ENCODE results near the gene SUGCT.

Gene SUGCT

DNA sequence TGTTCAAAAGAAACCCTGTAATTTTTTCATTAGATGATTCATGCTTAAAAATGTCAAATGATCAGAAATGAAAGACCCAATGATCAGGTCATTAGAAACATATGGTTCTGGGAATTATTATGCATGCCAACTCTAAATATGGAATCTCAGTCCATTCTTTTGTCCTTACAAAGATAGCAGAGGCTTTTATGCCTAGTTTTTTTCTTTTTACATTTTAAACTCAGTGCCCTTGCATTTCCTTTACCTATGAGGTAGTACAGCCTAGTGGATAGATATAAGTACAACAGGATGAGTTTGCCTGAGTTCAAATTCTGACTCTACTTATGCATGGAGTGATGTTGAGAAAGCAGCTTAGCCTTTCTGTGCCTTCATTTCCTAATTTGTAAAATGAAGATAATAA is 392.9 kb downstream of the SUGCT start:
- Mint-ChIP-seq H3K4me1 (ENCODE audit: low read depth) (no peaks in the 10 kb centered on the region), H3K27ac (no peak overlapping the region), H3K36me3 (ENCODE audit: low read depth) (no peaks in the 10 kb centered on the region), H3K4me3 (no peak overlapping the region), H3K9me3 (no peaks in the 10 kb centered on the region), H3K27me3 (ENCODE audit: low read depth) (no peaks in the 10 kb centered on the region)
- no peak for DNase-seq (ENCODE audit: low spot score)

DNA sequence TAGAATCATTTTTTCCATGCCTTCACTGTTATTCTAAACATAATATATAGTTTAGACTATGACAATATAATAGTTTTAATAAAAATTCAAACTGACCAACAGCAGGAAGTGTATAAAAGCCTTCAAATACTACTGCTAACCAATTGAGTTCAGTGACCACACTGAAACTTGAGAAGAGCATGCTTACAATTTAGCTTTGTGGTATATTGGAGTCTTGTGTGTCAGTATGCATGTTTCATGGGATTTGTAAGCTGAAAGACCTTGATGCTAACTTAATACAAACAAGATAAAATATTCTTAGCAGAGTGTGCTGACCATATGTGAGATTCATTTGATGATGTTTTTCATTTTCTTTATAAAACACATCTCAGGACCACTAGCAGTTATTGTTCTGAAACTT is 395.5 kb downstream of the SUGCT start:
- no peak overlapping the region for H3K4me3 Mint-ChIP-seq
- no peaks in the 10 kb centered on the region for H3K9me3 Mint-ChIP-seq
- DNase-seq (ENCODE audit: low spot score) = no peak
- H3K4me1 Mint-ChIP-seq (ENCODE audit: low read depth) = no peaks in the 10 kb centered on the region
- no peaks in the 10 kb centered on the region for H3K27me3 Mint-ChIP-seq (ENCODE audit: low read depth)
- no peak overlapping the region for H3K27ac Mint-ChIP-seq
- no peaks in the 10 kb centered on the region for H3K36me3 Mint-ChIP-seq (ENCODE audit: low read depth)

DNA sequence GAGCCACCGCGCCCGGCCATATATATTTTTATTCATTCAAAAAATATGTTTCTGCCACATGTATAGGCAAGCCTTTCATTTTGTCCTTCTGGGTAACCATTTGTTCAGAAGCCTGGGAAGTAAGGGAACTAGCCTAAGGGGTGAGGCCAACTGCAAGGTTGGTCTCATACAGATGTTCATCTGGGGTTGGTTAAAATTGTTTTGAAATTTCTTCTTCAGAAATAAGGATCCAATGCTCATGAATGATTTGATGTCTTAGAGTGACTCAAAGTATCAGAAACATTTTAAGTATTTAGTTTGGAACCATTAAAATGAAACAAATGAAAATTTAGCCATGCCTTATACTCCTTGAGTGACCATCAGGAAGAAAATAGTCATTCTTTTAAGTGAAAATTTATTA is 397.2 kb downstream of the SUGCT start:
- no peaks in the 10 kb centered on the region for H3K27me3 Mint-ChIP-seq (ENCODE audit: low read depth)
- no peak for DNase-seq (ENCODE audit: low spot score)
- no peaks in the 10 kb centered on the region for H3K36me3 Mint-ChIP-seq (ENCODE audit: low read depth)
- H3K4me3 Mint-ChIP-seq = no peak overlapping the region
- no peak overlapping the region for H3K27ac Mint-ChIP-seq
- no peaks in the 10 kb centered on the region for H3K4me1 Mint-ChIP-seq (ENCODE audit: low read depth)
- no peaks in the 10 kb centered on the region for H3K9me3 Mint-ChIP-seq

DNA sequence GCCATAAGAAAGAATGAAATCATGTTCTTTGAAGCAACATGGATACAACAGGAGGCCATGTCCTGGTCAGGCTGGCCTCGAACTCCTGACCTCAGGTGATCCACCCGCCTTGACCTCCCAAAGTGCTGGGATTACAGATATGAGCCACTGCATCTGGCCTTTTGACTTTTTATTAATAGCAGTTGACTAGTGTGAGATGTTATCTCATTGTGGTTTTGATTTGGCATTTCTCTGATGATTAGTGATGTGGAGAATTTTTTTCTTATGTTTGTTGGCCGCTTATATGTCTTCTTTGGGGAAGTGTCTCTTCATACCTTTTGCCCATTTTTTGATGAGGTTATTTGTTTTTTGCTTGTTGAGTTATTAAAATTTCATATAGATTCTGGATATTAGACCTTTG is 400.9 kb downstream of the SUGCT start:
- no peak overlapping the region for H3K4me3 Mint-ChIP-seq
- no peaks in the 10 kb centered on the region for H3K27me3 Mint-ChIP-seq (ENCODE audit: low read depth)
- H3K9me3 Mint-ChIP-seq = no peaks in the 10 kb centered on the region
- H3K36me3 Mint-ChIP-seq (ENCODE audit: low read depth) = no peaks in the 10 kb centered on the region
- H3K4me1 Mint-ChIP-seq (ENCODE audit: low read depth) = no peaks in the 10 kb centered on the region
- DNase-seq (ENCODE audit: low spot score) = no peak
- no peak overlapping the region for H3K27ac Mint-ChIP-seq

DNA sequence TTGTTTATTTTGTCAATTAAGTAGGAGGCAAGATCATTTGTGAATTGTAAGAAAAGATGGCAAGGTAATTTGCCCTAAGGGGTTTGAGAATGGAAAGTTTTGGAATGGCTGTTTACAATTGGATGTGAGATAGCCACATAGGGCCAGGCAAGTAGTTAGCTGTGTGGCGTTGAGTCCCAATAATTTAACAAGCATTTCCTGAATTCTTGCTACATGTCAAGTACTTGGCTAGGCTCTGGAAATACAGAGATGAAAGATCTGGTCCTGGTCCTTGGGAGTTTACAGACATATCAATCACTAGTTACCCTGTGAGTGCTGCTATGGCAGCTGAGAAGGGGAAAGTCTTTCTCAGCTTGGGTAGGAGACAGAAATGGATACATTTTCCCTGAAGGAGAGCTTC is 401.6 kb downstream of the SUGCT start:
- Mint-ChIP-seq H3K9me3 (no peaks in the 10 kb centered on the region), H3K36me3 (ENCODE audit: low read depth) (no peaks in the 10 kb centered on the region), H3K27me3 (ENCODE audit: low read depth) (no peaks in the 10 kb centered on the region), H3K27ac (no peak overlapping the region), H3K4me3 (no peak overlapping the region), H3K4me1 (ENCODE audit: low read depth) (no peaks in the 10 kb centered on the region)
- DNase-seq (ENCODE audit: low spot score) = no peak

DNA sequence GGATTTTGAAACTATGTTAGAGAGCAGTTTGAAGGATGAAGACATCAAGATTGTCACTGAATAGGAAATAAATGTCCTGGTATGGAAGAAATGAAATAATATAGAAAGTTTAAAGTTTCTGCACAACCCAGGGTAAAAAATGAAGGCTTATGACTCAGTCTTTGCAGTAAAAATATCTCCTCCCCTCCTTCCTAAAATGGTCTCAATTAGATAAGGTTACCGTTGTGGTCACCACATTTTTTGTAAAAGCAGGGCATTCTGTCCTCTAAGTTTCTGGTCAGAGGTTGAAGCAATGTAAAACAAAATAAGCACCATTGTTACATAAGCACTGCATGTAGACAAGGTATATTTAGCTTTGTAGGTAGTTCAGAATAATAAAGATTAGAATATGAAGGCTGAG is 403.5 kb downstream of the SUGCT start:
- no peak for DNase-seq (ENCODE audit: low spot score)
- H3K9me3 Mint-ChIP-seq = no peaks in the 10 kb centered on the region
- H3K27ac Mint-ChIP-seq = no peak overlapping the region
- H3K4me3 Mint-ChIP-seq = no peak overlapping the region
- H3K36me3 Mint-ChIP-seq (ENCODE audit: low read depth) = no peaks in the 10 kb centered on the region
- peaks cover 3% of the 10 kb centered on the region for H3K27me3 Mint-ChIP-seq (ENCODE audit: low read depth)
- no peaks in the 10 kb centered on the region for H3K4me1 Mint-ChIP-seq (ENCODE audit: low read depth)

DNA sequence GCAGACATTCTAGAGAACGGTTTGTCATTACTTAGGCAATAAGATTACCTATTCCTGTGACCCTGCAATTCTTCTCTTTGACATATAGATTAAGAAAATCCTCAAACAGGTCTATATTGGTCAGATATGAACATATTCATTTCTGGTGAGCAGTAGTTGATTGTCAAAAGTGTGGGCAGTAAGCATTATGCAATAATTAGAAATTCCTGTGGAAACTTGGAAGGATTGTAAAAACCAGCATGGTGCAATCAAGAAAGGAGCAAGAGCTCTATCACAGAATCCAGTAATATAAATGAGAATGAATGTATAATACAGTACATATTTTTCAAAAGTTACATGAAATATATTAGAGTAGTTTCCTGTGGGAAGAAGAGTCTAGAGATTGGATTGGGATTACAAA is 406.5 kb downstream of the SUGCT start:
- no peaks in the 10 kb centered on the region for H3K36me3 Mint-ChIP-seq (ENCODE audit: low read depth)
- no peaks in the 10 kb centered on the region for H3K4me1 Mint-ChIP-seq (ENCODE audit: low read depth)

DNA sequence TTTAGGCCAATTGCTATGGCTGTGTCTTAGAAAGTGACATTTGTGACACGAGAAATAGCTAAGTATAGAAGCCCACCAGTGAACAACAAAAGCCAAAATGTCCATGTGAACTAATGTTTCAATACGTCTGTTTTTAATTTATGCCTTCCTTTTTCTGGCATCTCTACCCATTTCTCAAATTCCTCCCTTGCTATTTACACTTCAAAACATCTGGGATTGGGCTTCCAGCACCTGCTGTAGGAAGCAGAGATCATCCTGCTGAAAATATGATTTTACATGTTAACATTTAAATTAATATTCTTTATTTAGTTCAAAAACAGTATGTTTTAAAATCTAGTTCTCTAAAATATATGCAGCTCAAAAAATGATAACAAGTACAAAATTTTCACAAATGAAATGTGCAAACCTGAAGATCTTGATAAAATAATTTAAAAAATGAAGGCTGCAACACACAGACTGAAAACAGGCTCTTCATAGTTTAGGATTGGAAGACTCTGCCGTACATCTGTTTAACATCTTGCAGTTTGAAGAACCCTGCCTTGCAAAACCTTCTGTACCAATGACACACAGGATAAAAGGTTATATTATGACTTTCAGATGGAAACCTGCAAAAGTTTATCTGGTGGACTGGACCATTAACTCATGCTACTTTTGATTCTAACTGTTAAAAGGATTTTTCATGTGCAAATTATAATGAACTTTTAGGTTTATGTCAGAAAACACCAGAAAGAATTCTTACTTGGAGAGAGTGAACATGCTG is 408.4 kb downstream of the SUGCT start:
- Mint-ChIP-seq H3K36me3 (ENCODE audit: low read depth) (no peaks in the 10 kb centered on the region), H3K27ac (no peak overlapping the region), H3K27me3 (ENCODE audit: low read depth) (peaks cover 3% of the 10 kb centered on the region), H3K4me3 (no peak overlapping the region), H3K9me3 (no peaks in the 10 kb centered on the region), H3K4me1 (ENCODE audit: low read depth) (no peaks in the 10 kb centered on the region)
- no peak for DNase-seq (ENCODE audit: low spot score)

More for the DNA sequence above, 406.5 kb downstream of the SUGCT start:
- H3K9me3 Mint-ChIP-seq = no peaks in the 10 kb centered on the region
- peaks cover 3% of the 10 kb centered on the region for H3K27me3 Mint-ChIP-seq (ENCODE audit: low read depth)
- H3K4me3 Mint-ChIP-seq = no peak overlapping the region
- DNase-seq (ENCODE audit: low spot score) = no peak
- H3K27ac Mint-ChIP-seq = no peak overlapping the region

DNA sequence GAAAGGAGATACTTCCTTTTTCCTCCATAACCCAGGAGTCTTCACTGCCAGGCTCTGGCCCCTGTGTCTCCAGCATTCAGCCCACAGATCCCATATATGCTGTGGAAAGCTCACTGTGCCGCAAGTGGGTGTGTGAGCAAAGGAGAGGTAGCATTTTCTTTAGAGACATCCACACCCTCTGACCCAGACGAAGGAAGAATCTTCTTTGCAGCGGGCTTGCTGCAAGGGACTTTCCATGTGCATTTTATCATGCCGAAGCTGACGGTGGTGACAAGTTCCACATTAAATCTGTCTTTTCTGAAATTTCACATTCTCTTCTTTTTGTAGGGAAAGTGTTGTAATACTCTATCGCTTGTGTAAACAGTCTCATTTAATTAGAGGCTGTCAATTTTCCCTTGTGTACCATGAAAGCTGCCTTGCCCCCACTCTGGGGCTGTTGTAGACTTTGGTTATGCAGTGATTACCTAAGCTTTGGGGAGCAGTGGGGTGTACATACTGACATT is 409.5 kb downstream of the SUGCT start:
- Mint-ChIP-seq H3K27ac (no peak overlapping the region), H3K27me3 (ENCODE audit: low read depth) (peaks cover 3% of the 10 kb centered on the region), H3K4me1 (ENCODE audit: low read depth) (no peaks in the 10 kb centered on the region), H3K36me3 (ENCODE audit: low read depth) (no peaks in the 10 kb centered on the region), H3K4me3 (no peak overlapping the region), H3K9me3 (no peaks in the 10 kb centered on the region)
- DNase-seq (ENCODE audit: low spot score) = no peak

DNA sequence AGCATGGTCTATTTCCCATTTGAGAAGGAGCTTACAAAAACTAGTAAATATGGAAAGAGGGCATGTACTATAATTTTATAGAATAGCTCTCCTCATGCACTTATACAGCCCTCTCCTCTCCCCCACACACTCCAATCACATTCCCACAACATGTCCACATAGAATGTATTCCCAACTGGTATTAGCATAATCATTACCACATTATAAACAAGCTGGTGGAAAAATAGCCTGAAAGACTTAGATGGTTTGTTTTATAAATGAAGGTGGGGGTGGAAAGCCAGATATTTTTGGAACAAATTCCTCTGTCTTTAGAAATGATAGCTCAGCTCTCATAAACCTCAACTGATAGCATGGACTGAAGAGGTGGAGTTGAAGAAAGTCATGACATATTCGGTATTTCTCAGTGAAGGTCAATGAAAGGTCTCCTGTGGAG is 410.1 kb downstream of the SUGCT start:
- no peak overlapping the region for H3K4me3 Mint-ChIP-seq
- no peak for DNase-seq (ENCODE audit: low spot score)
- no peaks in the 10 kb centered on the region for H3K4me1 Mint-ChIP-seq (ENCODE audit: low read depth)
- no peaks in the 10 kb centered on the region for H3K9me3 Mint-ChIP-seq
- no peak overlapping the region for H3K27ac Mint-ChIP-seq
- peaks cover 3% of the 10 kb centered on the region for H3K27me3 Mint-ChIP-seq (ENCODE audit: low read depth)
- no peaks in the 10 kb centered on the region for H3K36me3 Mint-ChIP-seq (ENCODE audit: low read depth)

DNA sequence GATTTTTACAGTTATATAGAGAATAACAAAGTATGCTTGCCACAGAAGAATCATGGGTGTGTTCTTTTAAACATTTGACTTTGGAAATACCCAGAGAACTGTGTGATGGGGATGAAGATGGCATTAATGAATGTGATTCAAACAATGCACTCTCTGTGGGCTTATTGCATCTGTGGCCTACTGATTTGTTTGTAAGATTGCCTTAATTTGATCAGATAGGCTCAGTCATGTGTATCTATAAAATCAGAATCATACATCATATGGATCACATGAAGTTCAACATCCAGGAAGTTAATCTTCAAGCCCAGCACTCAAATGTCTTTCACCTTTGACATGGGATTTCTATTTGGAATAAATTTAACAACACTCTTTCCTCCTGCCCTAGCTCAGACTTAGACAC is 410.9 kb downstream of the SUGCT start:
- no peak for DNase-seq (ENCODE audit: low spot score)
- no peaks in the 10 kb centered on the region for H3K36me3 Mint-ChIP-seq (ENCODE audit: low read depth)
- no peak overlapping the region for H3K4me3 Mint-ChIP-seq
- no peak overlapping the region for H3K27ac Mint-ChIP-seq
- no peaks in the 10 kb centered on the region for H3K4me1 Mint-ChIP-seq (ENCODE audit: low read depth)
- H3K9me3 Mint-ChIP-seq = no peaks in the 10 kb centered on the region
- peaks cover 3% of the 10 kb centered on the region for H3K27me3 Mint-ChIP-seq (ENCODE audit: low read depth)

DNA sequence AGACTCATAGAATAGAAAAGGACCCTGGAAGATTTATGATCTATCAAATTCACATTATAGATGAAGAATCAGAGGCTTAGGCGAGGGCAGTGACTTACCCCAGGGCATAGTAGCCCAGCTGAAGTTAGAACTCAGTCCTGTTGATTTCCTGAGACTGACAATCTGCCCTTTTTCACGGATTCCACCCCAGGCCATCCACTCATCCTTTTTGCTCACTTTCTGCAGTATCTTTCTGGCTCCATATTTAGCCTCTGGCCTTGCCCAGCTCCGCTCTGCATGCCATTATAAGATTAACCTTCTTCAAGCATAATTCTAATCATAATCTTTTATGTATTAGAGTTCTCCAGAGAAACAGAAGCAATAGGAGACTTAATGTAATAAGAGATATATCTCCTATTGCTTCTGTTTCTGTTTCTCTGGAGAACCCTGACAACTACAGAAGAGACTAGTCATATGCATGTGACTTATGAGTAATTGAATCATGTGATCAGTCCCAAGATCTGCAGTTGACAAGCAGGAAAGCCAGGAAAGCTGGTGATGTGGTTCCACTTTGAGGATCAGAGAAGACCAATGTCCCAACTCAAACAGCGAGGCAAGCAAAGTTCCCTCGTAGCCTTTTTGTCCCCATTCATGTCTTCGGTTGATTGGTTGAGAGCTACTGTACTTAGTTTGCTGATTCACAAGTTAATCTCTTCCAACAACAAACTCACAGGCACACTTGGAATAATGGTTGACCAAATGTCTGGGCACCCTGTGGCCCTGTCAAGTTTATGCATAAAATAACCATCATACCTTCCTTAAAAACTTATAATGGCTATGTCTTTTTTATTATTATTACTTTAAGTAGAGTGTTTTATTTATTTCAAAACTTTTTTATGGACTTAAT is 412.1 kb downstream of the SUGCT start:
- Mint-ChIP-seq H3K27ac (no peak overlapping the region), H3K4me1 (ENCODE audit: low read depth) (peaks cover 4% of the 10 kb centered on the region), H3K27me3 (ENCODE audit: low read depth) (peaks cover under 1% of the 10 kb centered on the region), H3K36me3 (ENCODE audit: low read depth) (no peaks in the 10 kb centered on the region), H3K4me3 (no peak overlapping the region), H3K9me3 (no peaks in the 10 kb centered on the region)
- DNase-seq (ENCODE audit: low spot score) = no peak

DNA sequence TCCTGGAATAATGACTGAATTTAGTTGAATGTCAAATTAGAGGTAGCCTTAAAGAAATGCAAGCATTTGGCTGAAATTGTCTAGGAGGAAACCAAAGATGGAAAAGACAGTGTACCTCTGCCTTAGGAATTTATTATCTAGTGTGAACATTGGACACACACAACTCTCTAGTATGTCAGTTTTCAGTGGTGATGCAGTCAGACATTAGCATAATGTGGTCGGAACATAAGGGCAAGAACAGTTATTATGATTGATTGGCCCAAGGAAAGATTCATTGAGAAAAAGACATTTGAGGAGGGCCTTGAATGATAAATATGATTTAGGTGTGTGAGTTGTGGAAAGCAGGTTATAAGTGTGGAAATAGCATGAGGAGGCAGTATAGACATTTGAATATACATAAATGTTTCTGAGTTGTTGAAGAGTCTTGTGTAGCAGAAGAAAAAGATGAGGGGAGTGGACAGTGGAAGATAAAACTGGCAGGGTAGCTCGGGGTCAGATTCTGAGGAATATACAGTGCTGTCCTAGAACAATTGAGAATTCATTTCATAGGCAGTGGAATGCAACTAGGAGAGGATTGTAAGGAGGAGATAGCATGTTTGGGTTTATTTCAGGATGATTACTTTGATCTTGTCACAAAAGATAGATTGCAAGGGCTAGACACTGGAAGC is 414.7 kb downstream of the SUGCT start:
- Mint-ChIP-seq H3K27ac (no peak overlapping the region), H3K27me3 (ENCODE audit: low read depth) (no peaks in the 10 kb centered on the region), H3K9me3 (no peaks in the 10 kb centered on the region)

More for the DNA sequence above, 414.7 kb downstream of the SUGCT start:
- no peak for DNase-seq (ENCODE audit: low spot score)
- Mint-ChIP-seq H3K4me1 (ENCODE audit: low read depth) (peaks cover 5% of the 10 kb centered on the region), H3K4me3 (no peak overlapping the region), H3K36me3 (ENCODE audit: low read depth) (no peaks in the 10 kb centered on the region)

All from T-helper 2 cell treated with Interferon-gamma antibody and Interleukin-4, amounts not matched to agents 5 μg/mL and 100 μg/mL, for 36 hours (primary cell).